Measurements from ENCODE around the gene ASTN2. TPM values are rescaled to one million over a fixed set of nuclear protein-coding genes. Genes with fewer than 3 reads are reported as not detected.

The ASTN2 gene
- polyA plus RNA-seq, 2 of the 4 experiments (the other 2 are of a cell fraction), result 5.8 to 11.6 TPM

DNA sequence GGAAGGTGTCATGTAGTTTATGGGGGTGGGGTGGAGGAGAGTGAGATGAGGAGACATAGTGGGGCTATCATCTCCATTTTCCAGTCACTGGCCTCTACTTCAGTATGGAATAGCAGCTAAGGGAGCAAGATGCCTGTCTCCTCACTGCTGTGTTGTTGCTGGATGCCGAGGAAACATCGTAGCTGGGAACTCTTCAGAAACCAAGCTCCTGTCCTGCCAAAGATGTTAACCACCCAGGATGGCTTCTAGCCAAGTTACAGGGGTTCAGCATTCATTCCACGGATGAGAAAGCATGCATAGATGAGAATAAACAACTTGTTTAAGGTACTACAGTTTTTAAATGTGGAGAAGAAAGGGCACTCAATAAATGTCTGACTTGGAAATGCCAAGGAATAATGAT is 226.5 kb downstream of the ASTN2 start:
- ChIA-PET POLR2A (no interaction called here), CTCF (no interaction called here)
- no peaks in the 10 kb centered on the region for H3K4me1 ChIP-seq
- no peak overlapping the region for H3K4me2 ChIP-seq
- WGBS (ENCODE audit: missing lambda C conversion rate), result 42% methylated on average over 3 of the region's 3 CpGs
- no peak for DNase-seq (ENCODE audit: low read depth in 1 of 2, low spot score in 1 of 2)
- TF ChIP-seq MAZ (IDR thresholded peaks at IDR 0.05; ENCODE audit: borderline replicate concordance, low read depth, low read length), result no peak
- ATAC-seq, result no peak
- no peaks in the 10 kb centered on the region for H3K9me3 ChIP-seq
- no peak overlapping the region for H3K27ac ChIP-seq
- no peak overlapping the region for H3K4me3 ChIP-seq
- FAIRE-seq, result no peak

DNA sequence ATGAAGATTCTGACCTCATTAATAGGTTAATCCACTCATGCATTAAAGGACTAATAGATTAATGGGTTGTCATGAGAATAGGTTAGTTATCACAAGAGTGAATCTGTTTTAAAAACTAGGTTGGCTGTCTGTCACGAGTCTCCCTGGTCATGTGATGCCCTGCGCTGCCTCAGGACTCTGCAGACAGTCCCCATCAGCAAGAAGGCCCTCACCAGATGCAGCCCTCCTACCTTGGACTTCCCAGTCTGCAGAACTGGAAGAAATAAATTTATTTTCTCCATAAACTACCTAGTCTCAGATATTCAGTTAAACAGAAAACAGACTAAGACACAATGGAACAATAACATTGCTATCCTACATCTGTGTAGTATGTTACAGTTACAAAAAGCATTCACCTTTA is 227.4 kb downstream of the ASTN2 start:
- 0% methylated on average over 2 of the region's 2 CpGs for WGBS (ENCODE audit: missing lambda C conversion rate)
- H3K4me2 ChIP-seq, result no peak overlapping the region
- FAIRE-seq, result no peak
- no peak overlapping the region for H3K4me3 ChIP-seq
- no peak overlapping the region for H3K27ac ChIP-seq
- no peaks in the 10 kb centered on the region for H3K4me1 ChIP-seq
- POLR2A ChIA-PET, result no interaction called here
- DNase-seq (ENCODE audit: low read depth in 1 of 2, low spot score in 1 of 2), result no peak
- no peak for ATAC-seq
- no peak for TF ChIP-seq RCOR1 (IDR thresholded peaks at IDR 0.05; ENCODE audit: low read depth, low read length)
- no peak for TF ChIP-seq GATA3 (IDR thresholded peaks at IDR 0.05; ENCODE audit: borderline replicate concordance)
- no peak for TF ChIP-seq NFE2L2 (conservative IDR thresholded peaks at IDR 0.05; ENCODE audit: low read length)
- TF ChIP-seq ESRRA (IDR thresholded peaks at IDR 0.05; ENCODE audit: borderline replicate concordance, low read length), result no peak
- no peak for TF ChIP-seq SREBF2 (IDR thresholded peaks at IDR 0.05)
- no peak for TF ChIP-seq ZSCAN20 (CRISPR knock-in tag; IDR thresholded peaks at IDR 0.05)
- no peak for TF ChIP-seq KDM1A (IDR thresholded peaks at IDR 0.05; ENCODE audit: low read depth)
- TF ChIP-seq HOXB13 (CRISPR knock-in tag; IDR thresholded peaks at IDR 0.05; ENCODE audit: low read depth), result no peak
- TF ChIP-seq JUN (IDR thresholded peaks at IDR 0.05), result no peak
- no peak for TF ChIP-seq RFX5 (IDR thresholded peaks at IDR 0.05)
- no peak for TF ChIP-seq CEBPB (IDR thresholded peaks at IDR 0.05)
- TF ChIP-seq ZFP36 (IDR thresholded peaks at IDR 0.05; ENCODE audit: borderline replicate concordance, partially characterized antibody), result no peak
- no peak for TF ChIP-seq RARB (CRISPR knock-in tag; IDR thresholded peaks at IDR 0.05)
- TF ChIP-seq BCL3 (IDR thresholded peaks at IDR 0.05), result no peak
- CTCF ChIA-PET, result no interaction called here
- H3K9me3 ChIP-seq, result no peaks in the 10 kb centered on the region

DNA sequence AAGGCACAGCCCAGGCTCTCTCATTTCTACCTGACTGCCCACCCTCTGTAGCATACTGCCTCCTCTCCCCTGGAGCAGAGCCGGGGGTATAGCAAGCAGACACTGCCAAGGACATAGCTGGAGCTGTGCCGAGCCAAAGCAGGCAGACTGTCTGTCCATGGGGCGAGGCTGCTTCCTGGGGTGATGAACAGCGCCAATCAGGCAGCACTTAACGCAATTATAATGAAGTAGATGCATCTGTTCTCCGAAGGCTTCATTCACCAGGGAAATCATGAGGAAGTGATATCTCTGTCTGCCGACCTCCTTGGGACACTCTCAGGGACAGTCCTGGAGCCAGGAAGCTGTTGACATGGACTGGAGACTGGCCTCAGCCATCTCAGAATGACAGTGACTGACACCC is 230.7 kb downstream of the ASTN2 start:
- Histone ChIP-seq H3K9me3 (no peaks in the 10 kb centered on the region), H3K4me1 (no peaks in the 10 kb centered on the region), H3K27ac (no peak overlapping the region), H3K4me2 (no peak overlapping the region), H3K4me3 (no peak overlapping the region)
- CTCF ChIA-PET, result no interaction called here
- DNase-seq (ENCODE audit: low read depth in 1 of 2, low spot score in 1 of 2) (no peak), FAIRE-seq (no peak), ATAC-seq (no peak)
- no peak for TF ChIP-seq POLR2AphosphoS2 (conservative IDR thresholded peaks at IDR 0.05; ENCODE audit: low read length)
- no peak for TF ChIP-seq NPAS2 (CRISPR knock-in tag; IDR thresholded peaks at IDR 0.05; ENCODE audit: borderline replicate concordance)
- TF ChIP-seq, protein P1, sequence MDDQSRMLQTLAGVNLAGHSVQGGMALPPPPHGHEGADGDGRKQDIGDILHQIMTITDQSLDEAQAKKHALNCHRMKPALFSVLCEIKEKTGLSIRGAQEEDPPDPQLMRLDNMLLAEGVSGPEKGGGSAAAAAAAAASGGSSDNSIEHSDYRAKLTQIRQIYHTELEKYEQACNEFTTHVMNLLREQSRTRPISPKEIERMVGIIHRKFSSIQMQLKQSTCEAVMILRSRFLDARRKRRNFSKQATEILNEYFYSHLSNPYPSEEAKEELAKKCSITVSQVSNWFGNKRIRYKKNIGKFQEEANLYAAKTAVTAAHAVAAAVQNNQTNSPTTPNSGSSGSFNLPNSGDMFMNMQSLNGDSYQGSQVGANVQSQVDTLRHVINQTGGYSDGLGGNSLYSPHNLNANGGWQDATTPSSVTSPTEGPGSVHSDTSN (IDR thresholded peaks at IDR 0.05), result no peak
- TF ChIP-seq CHD2 (IDR thresholded peaks at IDR 0.05; ENCODE audit: low read length, partially characterized antibody), result no peak
- TF ChIP-seq CTCF (IDR thresholded peaks at IDR 0.05), result no peak
- TF ChIP-seq, protein P2, sequence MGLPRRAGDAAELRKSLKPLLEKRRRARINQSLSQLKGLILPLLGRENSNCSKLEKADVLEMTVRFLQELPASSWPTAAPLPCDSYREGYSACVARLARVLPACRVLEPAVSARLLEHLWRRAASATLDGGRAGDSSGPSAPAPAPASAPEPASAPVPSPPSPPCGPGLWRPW (IDR thresholded peaks at IDR 0.05), result no peak
- no peak for TF ChIP-seq TP53 (CRISPR knock-in tag; IDR thresholded peaks at IDR 0.05)
- no peak for TF ChIP-seq HOXB5 (CRISPR knock-in tag; IDR thresholded peaks at IDR 0.05)
- POLR2A ChIA-PET, result no interaction called here
- 7% methylated on average over 5 of the region's 7 CpGs for WGBS (ENCODE audit: missing lambda C conversion rate)
